DMS79 (cell line): Measurements from ENCODE around the gene VASN.

Experiments
- DNase-seq: peaks from one replicate; lab custom pipeline; 2025; lab: John Stamatoyannopoulos, UW

VASN gene

DNA sequence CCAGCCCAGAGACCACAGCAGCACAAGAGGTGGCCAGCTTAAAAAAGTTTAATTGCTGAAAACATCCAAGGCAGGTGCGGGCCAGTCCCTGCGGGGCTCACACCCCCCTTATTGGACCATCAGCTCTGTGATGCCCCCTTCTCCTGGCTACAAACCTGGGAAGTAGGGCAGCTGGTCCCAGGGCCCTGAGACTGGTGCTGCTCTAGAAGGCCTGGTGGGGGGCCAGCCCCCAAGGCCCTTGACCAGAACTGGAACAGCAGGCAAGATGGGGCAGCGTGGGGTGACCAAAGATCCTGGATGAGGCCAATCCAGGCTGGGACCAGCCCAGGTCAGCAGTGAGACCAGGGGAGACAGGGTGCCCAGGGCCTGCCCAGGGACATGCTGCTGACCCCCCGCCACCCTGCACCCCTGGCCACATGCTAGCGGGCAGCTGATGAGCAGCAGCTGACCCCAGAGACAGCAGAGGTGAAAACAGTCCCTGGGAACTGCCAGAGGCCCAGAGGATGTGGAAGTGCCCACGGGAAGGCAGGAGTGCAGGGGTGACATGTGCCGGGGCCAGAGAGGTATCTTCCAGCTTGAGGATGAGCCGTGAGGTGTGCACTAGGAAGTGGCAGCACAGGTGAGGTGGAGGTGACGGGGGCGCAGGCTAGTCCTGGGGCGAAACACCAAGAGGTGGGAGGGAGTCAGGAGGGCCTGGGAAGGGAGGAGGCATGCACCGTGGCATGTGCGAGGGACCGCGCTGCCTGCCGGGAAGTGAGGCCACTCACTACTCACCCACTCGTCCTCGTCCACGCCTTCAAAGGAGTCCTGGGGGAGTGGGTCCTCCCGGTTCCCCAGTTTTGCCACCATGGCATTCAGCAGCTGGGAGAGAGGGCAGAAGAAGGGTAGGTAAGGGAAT lies 16.9 kb upstream of the VASN start:
- DNase-seq: no peak

DNA sequence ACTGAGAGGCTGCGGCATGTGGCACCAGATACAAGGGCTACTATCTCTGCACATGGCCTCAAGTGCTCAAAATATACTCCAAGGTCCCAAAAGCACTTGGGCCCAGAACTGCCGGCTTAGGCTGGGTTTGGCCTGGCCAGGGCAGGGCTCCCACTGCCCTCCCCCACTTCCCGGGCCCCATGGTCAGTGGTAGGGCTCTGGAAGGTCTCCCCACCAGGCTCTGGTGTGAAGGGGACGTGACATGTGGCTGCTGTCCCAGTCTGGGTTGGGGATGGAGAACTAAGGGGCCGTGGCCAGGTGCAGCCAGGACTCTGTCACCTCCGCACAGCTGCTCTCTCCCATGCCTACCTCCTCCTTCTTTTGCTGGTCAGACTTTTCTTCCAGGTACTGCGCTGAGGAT lies 14.8 kb upstream of the VASN start:
- no peak for DNase-seq

DNA sequence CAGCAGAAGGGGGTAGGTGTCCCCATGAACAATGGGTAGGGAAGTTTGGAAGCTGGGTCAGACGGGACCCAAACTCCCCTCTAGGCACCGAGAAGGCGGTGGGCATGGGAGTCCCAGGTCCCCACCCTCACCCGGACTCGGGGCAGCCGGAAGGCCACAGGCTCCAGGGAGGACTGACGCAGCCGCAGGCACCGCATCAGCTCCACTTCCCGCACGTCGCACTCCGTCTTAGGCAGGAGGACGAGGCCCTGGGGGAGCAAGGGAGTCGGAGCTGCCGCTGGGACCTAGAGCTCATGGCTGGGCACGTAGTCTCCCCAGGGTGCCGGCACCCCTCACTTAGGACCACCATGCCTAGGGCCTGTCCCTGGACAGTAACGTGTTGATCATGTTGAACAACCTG lies 13.4 kb upstream of the VASN start:
- no peak for DNase-seq

- DNase-seq: no peak
These were observed 12.7 kb upstream of the VASN start for GRCh38 chr16:4358831-4359561.

DNA sequence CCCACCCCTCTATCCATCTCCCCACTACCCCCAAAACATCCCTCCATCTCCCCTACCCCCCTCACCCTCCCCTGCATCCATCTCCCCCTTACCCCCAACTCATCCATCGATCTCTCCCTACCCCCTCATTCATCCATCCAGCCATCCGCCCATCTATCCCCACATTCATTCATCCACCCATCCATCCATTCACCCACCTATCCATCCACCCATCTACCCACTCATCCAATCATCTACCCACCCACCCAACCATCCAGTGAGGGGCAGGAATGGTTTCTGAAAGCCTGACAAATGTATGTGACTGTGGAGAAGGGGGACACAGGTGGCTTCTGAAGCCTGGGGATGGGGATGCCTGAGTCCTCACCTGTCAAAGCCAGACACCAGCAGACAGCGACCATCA lies 11.7 kb upstream of the VASN start:
- DNase-seq: no peak

- no peak for DNase-seq
These were observed 11.1 kb upstream of the VASN start for GRCh38 chr16:4360538-4361021.

DNA sequence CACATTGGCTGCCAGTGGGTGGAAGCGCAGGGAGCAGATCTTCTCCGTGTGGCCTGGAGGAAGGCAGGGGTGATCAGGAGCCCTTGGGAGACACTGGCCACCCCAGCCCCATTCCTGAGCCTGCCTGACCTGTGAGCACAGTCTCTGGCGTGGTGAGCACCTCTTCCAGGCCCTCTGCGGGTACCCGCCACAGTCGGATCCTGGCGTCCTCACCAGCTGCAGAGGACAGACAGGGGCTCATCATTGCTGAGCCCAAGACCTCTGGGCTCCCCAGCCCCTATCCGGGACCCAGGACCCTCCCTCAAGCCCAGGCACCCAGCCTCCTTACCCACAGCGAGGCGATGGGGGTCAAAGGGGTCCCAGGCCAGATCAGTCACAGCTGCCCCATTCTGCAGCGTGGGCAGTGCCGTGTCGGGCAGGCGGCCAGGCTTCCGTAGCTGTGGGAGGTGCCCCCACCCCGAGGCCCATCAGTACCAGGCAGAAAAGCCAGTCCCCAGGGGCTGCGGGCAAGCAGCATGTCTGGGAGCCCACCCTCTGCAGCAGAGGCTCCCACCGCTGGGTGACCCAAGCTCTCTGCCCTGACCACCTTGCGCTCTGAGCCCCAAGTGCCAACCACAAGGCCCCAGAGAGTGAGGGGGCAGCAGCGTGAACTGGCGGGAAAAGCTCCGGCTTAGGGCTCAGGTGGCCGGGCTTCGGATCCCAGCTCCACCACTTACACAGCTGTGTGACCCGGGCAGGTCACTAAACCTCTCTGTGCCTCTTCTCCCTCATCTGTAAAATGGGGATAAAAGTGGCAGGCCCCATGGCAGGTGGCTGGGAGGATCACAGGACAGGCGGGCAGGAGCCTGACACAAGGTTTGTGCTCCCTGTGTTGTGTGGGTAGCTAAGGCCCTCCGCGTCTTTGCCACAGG lies 10.4 kb upstream of the VASN start:
- DNase-seq: no peak

DNA sequence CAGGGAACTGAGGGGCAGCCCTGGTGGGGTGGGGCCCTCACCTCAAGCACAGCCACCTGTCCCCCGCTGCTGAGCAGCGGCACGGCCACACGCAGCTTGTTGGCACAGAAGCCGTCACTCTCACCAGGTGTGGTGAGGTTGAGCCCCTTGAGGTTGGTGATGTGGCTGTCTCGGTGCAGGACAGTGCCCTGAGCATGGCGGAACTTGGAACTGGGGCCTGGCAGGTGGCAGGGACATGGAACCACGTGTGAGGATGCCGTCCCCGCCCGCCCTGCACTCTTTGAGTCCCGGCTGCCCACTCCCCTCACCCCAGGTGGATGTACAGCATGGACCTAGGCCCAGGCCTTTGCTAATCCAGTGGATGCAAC lies 9.7 kb upstream of the VASN start:
- DNase-seq: no peak

DNA sequence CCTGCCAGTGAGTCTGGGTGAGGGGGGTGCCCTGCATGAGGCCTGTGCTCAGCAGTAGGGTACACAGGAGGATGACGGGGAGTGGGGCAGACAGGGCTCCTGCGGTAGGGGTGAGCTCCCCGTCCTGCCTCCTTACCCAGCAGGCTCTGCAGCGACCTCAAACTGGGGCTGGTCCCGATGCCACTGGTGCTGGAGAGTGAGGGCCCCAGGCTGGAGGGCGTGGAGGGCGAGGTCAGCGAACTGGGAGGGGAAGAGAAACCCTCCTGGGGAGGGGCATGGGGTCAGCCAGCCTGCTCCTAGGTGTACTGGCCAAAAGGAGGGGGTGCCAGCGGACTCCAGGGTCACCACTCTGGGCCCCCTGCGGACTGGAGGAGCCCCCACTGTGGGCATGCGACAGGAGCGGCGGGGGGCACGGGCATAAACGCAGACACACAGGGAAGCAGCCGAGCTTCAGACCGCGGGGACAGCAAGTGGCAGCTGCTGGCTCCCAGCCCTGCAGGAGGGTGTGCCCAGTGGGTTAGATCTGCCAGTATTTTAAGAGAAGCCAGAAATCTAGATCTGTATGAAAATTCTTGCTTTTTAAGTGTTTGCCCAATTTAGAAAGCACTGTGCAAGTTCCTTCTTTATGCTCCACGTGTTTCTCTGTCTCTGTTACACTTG lies 9.0 kb upstream of the VASN start:
- DNase-seq: no peak

DNA sequence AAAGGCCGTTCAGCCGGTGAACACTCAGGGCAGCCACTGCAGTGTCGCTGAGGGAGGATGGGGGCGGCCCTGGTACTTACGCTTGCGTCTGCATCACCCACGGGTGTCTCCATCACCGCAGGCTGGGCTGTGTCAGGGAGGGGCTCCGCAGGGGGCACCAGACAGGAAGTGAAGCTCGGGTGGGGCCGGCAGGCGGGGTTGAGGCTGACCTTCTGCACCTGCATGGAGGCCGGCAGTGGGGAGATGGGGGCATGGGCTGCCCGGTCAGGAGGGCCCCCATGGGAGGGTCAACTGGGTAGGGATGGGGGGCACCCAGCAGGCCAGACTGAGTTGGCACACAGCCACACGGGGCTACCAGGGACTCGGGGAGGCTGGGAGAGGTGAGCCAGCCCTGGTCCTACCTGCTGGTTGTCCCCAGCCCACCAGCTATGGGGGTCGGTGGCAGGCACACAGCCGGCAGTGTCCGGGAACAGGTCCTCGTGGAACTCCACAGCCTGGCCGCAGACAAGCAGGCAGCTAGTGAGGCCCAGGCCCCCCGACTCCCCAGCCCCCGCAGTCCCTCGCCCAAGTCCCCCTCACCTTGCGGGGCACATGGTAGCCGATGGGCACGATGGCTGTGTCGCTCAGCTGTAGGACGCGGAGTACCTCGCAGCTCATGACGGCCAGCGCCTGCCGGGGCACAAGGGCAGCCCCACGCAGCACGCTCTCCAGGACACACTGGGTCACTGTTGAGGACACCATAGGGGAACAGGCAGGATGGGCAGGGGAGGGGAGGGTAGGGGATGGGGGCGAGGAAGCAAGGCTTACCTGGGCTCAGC lies 7.2 kb upstream of the VASN start:
- DNase-seq: no peak

GRCh38 chr16:4365014-4365406 lies 6.6 kb upstream of the VASN start:
- no peak for DNase-seq

DNA sequence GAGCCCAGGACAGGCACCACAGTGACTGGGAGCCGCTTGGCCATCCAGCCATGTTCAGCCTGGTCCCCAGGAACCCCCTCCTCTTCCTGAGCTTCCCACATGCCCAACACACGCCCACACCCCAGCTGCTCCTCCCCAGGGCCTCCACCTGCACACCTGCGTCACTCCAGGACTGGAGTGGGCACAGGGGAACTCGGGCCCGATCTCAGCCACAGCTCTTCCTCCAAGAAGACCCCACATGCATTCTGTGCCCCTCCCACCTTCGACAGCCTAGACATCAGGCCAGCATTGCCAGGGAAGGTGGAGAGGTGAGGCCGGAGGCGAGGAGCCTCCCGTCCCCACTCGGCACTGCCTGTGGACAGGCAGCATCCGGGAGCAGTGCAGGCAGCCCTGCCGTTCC lies 6.0 kb upstream of the VASN start:
- no peak for DNase-seq

GRCh38 chr16:4366016-4366415 lies 5.6 kb upstream of the VASN start:
- DNase-seq: no peak

DNA sequence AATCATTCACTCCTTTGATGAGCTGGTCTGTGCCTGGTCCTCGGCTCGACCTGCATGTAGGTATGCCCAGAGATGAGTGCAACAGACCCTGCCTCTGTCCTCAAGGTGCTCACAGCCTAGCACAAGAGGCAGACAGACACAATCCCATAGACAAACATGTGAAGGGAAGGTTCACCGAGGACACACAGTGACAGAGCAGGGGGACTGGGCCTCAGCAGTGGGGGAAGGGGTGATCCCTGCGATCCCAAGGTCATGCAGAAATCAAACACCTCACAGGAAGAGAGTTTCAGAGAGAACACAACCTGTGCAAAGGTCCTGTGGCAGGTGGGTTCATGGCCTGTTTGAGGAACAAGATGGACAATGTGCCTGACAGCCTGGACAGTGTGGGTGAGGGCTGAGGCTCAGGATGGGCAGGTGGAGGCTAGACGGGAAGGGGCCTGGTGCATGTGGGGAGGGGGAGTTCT lies 4.2 kb upstream of the VASN start:
- DNase-seq: no peak

DNA sequence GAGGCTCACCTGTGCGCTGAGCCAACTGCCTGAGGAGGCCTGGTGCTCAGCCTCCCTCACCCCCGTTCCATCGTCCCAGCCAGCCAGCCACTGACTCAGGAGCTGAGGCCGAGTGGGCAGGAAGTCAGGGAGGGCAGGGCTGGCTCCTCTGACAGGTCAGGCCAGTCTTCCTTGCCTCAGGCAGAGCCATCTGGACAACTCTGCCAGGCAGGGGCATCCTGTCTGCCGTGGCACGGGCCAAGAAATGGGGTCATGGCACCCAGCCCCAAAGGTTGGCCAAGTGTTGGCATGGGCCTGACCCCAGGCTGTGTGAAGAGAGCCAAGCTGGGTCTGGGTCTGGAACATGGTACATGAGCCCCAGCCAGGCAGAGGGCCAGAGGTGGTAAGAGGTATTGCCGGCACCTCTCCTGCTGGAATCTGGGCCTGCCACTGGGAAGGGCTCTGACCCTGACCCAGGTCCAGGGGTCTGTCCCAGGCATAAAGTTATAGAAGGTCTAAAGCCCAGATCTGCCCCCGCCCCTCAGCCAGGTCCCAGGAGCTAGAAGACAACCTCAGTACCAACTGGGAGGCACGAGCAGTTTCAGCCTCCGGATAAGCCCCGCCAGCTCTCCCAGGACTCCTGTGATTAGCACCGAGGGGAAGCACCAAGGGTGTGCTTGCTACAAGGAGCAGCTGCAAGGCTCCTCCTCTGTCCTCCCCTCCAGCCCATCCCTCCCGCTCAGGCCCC lies 2.5 kb upstream of the VASN start:
- DNase-seq: no peak

GRCh38 chr16:4370151-4370550 lies 1.5 kb upstream of the VASN start:
- no peak for DNase-seq

DNA sequence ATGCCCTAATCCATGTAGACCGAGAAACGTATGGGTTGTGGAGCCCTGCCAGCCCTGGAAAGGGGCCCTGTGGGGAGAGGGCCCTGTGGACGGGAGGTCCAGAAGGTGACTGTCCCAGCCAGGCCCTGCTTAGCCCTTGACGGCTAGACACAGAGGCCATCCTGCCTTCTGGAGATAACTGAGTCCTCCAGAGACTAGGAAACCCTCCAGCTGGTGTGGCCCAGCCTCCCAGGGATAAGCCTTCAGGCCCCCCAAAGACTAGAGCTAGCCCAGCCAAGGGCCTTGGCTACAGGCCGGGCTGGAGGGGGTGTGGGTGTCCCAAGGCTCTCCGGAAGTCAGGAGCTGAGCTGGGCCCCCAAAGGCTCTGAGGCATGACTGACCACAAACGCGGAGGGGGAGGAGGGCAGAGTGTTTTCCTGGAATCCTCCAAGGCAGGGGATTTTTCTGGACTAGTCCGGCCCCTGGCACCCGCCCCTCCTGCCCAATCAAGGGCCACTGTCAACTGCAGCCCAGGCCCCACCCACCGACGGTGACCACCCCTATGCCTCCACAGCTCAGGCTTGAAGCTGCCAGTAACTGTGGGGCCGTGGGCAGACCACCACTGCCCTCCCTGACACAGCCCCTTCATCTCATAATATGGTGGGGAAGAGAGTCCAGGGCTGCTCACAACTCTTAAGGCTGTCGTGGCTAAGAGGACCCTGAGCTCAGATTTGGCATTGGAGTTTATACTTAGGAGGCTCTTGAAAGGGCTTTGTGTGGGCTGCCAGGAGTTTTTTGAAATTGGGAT lies 885 bp upstream of the VASN start:
- DNase-seq: no peak

GRCh38 chr16:4372001-4372577 lies 441 bp downstream of the VASN start:
- no peak for DNase-seq
